Stimulated activated CD4-positive, alpha-beta T cell treated with anti-CD3 and anti-CD28 coated beads, Interleukin-4, amount 100 ng/mL, for 24 hours (primary cell): ENCODE measurements around the gene BTF3L4.
"Not testable (repeated sequence)": the region's sequence is repeated elsewhere in the genome, so short reads cannot be mapped to it uniquely, and the experiment has no call there.

Source experiments
- DNase-seq: peaks from one replicate; pipeline ENCODE4 v3.0.0-alpha.2; 2020

BTF3L4 gene

GRCh38 chr1:52055866-52056162, 281 bp upstream of the BTF3L4 start:
- no peak for DNase-seq

GRCh38 chr1:52056937-52057231, 789 bp downstream of the BTF3L4 start:
- no peak for DNase-seq

GRCh38 chr1:52057255-52057654, 1.2 kb downstream of the BTF3L4 start:
- no peak for DNase-seq

GRCh38 chr1:52057876-52058415, 1.9 kb downstream of the BTF3L4 start:
- no peak for DNase-seq

- no peak for DNase-seq
Measured at GRCh38 chr1:52059321-52059720, 3.2 kb downstream of the BTF3L4 start.

GRCh38 chr1:52059888-52060287, 3.8 kb downstream of the BTF3L4 start:
- no peak for DNase-seq

GRCh38 chr1:52060822-52061221, 4.7 kb downstream of the BTF3L4 start:
- no peak for DNase-seq

GRCh38 chr1:52063192-52063591, 7.1 kb downstream of the BTF3L4 start:
- DNase-seq = no peak

GRCh38 chr1:52070704-52071103, 14.6 kb downstream of the BTF3L4 start:
- no peak for DNase-seq

GRCh38 chr1:52072291-52072690, 16.2 kb downstream of the BTF3L4 start:
- no peak for DNase-seq

- DNase-seq = not testable (repeated sequence)
Measured at GRCh38 chr1:52077277-52077676, 21.2 kb downstream of the BTF3L4 start.

GRCh38 chr1:52080014-52080415, 23.9 kb downstream of the BTF3L4 start:
- no peak for DNase-seq

GRCh38 chr1:52087892-52088291, 31.8 kb downstream of the BTF3L4 start:
- DNase-seq = not testable (repeated sequence)

GRCh38 chr1:52094300-52094699, 38.2 kb downstream of the BTF3L4 start:
- DNase-seq = not testable (repeated sequence)

- no peak for DNase-seq
Measured at GRCh38 chr1:52096216-52096615, 40.1 kb downstream of the BTF3L4 start.

GRCh38 chr1:52098139-52098871, 42.2 kb downstream of the BTF3L4 start:
- no peak for DNase-seq

- DNase-seq = no peak
Measured at GRCh38 chr1:52102336-52103013, 46.4 kb downstream of the BTF3L4 start.

- DNase-seq = no peak
Measured at GRCh38 chr1:52111492-52111891, 55.4 kb downstream of the BTF3L4 start.

- DNase-seq = no peak
Measured at GRCh38 chr1:52112489-52112888, 56.4 kb downstream of the BTF3L4 start.

GRCh38 chr1:52119301-52120079, 63.4 kb downstream of the BTF3L4 start:
- no peak for DNase-seq

GRCh38 chr1:52122384-52122783, 66.3 kb downstream of the BTF3L4 start:
- DNase-seq = no peak

- no peak for DNase-seq
Measured at GRCh38 chr1:52123622-52124021, 67.5 kb downstream of the BTF3L4 start.

- no peak for DNase-seq
Measured at GRCh38 chr1:52125736-52126359, 69.8 kb downstream of the BTF3L4 start.
